ENCODE results near the gene CSN3.
"Not testable (repeated sequence)": the region's sequence is repeated elsewhere in the genome, so short reads cannot be mapped to it uniquely, and the experiment has no call there.

The CSN3 gene, protein sequence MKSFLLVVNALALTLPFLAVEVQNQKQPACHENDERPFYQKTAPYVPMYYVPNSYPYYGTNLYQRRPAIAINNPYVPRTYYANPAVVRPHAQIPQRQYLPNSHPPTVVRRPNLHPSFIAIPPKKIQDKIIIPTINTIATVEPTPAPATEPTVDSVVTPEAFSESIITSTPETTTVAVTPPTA

DNA sequence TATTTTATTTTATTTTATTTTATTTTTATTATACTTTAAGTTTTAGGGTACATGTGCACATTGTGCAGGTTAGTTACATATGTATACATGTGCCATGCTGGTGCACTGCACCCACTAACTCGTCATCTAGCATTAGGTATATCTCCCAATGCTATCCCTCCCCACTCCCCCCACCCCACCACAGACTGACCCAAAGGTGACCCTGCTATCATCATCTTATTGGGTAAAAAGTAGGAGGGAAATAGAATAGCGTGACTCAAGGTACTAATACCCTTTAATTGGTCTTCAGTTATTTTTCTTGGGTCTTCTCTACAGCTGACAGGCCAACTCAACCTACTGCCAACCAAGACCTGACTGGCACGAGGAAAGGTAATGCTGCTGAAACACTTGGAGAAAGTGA is at the start of gene CSN3:
Gene CSN3 (plus strand): TSS at position 301 of the 400 bp plus-strand sequence. CDS start 2,223 bp downstream, outside the sequence.
- DNase-seq (ENCODE audit: low read depth): not testable (repeated sequence)

DNA sequence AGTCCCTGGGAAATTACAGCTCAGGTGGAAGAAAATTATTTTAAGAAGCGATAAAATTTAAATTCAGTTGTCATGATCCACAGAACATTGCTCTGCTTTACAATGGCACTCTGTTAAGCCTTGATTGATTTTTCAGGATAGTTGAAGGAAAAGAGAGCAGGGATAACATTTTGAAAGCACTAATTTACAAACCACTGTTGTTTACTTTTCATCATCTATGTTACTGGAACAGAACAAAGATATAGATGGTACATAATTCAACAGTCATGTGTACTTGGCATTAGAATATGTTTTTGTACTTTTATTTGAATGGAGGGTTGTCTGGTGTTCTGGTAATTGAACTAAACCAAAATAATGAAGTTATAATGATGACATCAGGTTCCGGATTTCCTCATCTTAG is 49.5 kb upstream of the CSN3 start:
- no peak for DNase-seq (ENCODE audit: low read depth)

DNA sequence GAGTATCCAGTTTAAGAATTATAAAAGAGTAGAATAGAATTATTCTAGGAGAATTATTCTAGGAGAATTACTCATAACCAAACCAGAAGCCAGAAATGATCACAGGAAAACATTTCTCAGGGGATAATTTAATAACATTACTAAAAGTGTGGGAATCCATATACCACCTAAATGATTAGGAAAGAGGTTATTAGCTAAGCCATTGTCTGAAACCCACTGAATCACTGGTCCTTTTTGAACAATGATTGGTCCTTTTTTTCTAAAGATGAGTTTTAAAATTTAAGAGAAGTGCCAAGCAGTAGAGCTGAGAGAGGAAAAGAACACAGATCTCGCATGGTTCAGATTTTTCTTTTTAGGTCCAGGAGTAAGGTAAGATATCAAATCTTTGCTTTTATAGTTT is 47.0 kb upstream of the CSN3 start, which contains the start of gene ODAM:
Gene ODAM (plus strand): TSS at position 301 of the 400 bp plus-strand sequence. CDS start 819 bp downstream, outside the sequence.
- DNase-seq (ENCODE audit: low read depth): no peak

DNA sequence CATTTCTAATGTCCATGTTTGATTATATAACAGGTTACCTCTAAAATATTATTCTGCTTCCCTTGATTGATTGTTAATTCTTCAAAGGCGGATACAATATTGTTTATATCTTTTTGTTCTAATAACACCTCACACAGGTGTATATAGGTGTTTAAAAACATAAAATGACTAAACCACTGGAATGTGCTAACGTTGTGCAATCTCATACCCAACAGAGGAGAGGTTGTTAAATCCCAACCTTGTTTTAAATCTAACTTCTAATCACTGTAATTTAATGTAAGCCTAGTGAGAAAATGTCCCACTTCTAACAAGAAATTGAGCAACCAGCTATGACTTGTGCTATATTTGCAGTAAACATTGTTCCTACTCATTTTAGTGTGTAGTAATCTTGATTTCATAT is 45.5 kb upstream of the CSN3 start:
- no peak for DNase-seq (ENCODE audit: low read depth)

DNA sequence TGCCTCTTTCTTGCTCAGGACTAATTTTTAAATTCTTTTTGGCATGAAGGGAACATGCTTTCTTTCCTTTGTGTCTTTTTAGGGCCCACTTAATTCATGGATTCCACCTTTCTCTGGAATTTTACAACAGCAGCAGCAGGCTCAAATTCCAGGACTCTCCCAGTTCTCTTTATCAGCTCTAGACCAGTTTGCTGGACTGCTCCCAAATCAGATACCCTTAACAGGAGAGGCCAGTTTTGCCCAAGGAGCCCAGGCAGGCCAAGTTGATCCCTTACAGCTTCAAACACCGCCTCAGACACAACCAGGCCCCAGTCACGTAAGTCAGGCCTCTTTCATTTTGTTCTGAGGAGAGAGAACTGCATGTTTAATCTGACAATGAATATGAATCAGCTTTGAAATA is 44.6 kb upstream of the CSN3 start:
- DNase-seq (ENCODE audit: low read depth): no peak

DNA sequence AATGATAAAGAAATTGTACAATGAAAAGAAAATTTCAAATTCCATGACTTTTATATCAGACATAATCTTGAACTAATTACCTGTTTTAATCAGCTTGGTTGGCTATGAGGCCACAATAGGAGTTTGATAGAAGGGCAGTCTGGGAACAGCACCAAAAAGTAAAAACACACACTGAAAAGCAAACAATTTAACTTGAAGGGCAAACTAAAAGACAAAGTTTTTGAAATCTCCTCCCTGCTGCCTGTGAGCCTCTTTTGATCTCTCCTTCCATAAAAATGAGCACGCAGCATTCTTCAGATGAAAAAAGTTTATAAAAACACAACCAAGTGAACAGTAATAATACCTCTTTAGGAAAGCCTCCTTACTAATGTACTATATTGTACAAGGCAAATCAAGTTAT is 38.8 kb upstream of the CSN3 start:
- DNase-seq (ENCODE audit: low read depth): no peak

DNA sequence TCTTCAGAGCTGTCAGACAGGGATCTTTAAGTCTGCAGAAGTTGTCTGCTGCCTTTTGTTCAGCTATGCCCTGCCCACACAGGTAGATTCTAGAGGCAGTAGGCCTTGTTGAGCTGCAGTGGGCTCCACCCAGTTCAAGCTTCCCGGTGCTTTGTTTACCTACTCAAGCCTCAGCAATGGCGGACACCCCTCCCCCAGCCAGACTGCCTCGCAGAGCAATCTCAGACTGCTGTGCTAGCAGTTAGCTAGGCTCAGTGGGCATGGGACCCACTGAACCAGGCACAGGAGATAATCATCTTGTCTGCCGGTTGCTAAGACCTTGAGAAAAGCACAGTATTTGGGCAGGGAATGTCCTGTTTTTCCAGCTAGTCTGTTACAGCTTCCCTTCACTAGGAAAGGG is 29.6 kb upstream of the CSN3 start:
- not testable (repeated sequence) for DNase-seq (ENCODE audit: low read depth)

DNA sequence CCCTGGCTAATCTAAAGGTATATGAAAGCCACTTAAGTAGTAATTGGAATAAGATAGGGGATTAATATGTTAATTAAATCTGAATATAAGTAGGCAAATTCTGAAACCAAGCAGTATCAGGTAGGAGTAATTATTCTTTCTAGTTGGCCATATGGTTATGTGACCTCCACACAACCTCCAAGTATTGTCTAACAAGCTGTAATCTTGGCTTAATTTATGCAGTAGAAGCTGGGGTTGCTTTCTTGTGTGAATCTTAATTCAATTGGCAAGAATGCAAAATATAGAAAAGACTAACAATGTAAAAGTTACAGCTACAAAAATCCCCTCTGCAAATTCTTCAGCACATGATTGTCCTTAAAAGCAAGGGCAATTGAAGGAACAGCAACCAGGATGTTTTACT is 26.3 kb upstream of the CSN3 start:
- DNase-seq (ENCODE audit: low read depth): not testable (repeated sequence)

DNA sequence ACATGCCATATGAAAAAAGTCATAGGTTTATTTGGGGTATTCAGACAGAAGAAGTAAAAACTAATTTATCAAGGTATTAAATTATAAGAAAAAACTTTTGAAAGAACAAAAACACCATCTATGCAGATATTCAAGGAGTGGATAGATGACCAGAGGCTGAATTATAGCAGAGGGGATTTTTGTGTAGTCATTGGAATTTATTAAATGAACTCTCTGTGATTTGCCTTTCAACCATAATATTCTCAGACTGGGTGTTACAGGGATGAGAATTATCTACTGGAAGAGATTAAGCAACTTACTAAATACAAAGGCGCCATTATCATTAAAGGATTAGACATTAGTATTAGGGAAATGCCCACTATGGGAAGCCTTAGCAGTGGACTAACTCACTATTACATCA is 25.8 kb upstream of the CSN3 start:
- not testable (repeated sequence) for DNase-seq (ENCODE audit: low read depth)

DNA sequence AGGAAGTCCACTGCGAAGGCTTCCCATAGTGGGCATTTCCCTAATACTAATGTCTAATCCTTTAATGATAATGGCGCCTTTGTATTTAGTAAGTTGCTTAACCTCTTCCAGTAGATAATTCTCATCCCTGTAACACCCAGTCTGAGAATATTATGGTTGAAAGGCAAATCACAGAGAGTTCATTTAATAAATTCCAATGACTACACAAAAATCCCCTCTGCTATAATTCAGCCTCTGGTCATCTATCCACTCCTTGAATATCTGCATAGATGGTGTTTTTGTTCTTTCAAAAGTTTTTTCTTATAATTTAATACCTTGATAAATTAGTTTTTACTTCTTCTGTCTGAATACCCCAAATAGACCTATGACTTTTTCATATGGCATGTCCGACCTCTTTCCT is 21.0 kb upstream of the CSN3 start:
- not testable (repeated sequence) for DNase-seq (ENCODE audit: low read depth)

DNA sequence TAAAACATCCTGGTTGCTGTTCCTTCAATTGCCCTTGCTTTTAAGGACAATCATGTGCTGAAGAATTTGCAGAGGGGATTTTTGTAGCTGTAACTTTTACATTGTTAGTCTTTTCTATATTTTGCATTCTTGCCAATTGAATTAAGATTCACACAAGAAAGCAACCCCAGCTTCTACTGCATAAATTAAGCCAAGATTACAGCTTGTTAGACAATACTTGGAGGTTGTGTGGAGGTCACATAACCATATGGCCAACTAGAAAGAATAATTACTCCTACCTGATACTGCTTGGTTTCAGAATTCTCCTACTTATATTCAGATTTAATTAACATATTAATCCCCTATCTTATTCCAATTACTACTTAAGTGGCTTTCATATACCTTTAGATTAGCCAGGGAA is 20.6 kb upstream of the CSN3 start:
- DNase-seq (ENCODE audit: low read depth): not testable (repeated sequence)

DNA sequence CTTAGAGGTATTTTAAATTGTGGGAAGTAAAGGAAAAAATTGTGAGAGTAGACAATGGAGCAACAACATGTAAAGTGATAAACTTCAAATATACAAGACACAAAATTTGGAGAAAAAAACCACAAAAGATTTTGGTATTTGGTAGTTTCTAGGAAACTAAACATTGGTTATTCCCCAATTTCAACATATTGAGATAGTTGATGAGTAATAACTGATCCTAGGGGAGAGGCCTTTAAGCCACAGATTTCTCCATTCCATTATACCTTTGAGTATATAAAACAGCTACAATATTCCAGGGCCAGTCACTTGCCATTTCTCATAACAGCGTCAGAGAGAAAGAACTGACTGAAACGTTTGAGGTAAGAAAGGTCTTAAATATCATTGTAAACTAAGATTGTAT is 16.6 kb upstream of the CSN3 start, which contains the start of gene FDCSP:
Gene FDCSP (plus strand): TSS at position 301 of the 400 bp plus-strand sequence. CDS start 5,071 bp downstream, outside the sequence.
- no peak for DNase-seq (ENCODE audit: low read depth)

DNA sequence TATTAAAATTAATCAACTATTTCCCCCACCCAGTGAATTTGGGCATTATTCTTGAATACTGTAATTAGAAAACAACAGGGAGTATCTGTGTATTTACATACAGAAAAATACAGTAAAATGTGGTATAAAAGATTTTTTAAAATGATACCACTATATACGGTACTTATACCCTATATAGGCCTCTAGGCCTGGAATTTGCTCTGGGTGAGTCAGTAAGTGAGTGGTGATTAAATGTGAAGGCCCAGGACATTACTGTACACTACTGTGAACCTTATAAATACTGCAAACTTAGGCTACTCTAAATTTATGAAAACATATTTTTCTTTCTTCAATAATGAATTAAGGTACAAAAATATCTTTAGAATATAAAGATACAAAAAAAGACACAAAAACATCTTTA is 6.3 kb upstream of the CSN3 start:
- DNase-seq (ENCODE audit: low read depth): no peak

DNA sequence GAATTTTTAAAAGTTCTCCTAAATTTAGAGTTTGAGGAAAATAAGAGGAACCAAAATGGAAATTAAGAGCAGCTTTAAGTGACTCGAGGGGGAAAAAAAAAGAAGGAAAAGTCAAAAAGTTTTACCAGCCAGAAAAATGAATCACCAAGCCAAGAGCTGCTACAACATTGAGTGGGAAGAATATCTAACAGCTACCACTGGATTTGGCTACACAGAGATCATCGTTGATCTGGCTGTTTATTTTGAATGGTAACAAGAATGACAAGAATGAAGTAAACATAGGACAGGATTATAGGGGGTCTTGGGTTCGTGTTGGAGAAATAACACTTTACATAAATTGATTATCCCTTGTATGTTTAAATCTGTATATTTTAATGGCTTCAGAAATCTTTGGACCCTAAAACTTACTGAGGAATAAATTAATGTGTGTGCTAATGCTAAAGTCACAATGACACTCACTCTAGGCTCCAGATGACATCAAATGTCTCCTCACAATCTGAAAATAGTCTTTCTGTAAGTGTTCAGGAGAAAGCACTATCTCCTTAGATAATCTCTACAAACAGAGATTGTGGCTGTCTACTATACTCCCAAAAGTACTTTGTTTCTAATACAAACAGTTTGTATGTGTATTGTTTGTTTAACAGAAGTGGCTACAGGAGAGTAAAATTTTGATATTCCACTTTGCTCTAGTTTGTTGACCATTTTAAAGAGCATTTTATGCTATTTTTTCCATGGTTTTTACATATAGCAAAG is 3.1 kb upstream of the CSN3 start:
- no peak for DNase-seq (ENCODE audit: low read depth)

DNA sequence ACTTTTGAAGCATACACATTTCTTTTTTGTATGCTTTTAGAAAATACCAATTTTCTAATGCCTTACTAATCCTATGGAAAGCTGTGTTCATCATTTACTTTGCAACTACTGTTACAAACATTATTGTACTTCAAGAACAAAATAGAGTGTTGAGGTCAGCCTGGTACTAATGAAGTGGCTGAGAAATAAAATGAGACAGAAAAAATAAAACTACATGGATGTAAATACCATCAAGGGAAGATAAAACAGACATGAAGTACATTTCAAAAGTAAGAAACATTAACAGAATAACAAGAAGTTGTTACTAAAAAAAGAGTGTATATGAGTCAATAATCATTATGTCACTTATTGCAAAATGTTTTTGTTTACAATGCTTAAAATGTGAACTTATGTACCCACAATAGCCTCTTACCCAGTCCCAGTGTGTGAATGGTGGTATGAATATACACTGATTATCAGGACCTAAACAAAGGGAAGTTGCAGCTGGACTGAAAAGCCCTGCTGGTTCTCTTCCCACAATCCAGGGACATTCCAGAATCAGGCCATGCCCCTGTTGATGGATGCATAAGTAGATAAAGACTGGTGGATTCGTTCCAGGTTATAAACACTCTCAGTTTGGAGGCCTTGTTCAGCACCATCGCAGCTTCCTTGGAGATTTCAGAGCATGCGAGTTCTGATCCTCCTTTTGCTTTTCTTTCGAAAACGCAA is 2.4 kb upstream of the CSN3 start:
- DNase-seq (ENCODE audit: low read depth): no peak

DNA sequence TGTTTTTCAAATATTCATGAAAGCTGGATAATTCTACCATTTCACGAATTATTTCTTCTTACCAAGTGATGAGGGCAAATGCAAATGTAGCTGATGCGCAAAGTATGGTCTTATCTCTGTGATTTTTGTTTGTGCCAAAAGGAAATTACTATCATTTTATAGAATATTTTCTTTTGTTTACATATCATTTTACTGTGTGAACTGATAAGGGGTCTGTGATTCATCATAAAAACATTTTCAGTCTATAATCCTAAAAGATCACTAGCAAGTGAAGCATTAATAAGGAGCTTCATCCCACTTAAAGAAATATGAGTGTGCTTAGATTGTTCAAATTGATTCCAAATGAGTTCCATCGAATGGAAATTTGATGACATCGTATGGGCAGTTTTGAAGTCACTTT is 694 bp downstream of the CSN3 start:
- DNase-seq (ENCODE audit: low read depth): no peak

DNA sequence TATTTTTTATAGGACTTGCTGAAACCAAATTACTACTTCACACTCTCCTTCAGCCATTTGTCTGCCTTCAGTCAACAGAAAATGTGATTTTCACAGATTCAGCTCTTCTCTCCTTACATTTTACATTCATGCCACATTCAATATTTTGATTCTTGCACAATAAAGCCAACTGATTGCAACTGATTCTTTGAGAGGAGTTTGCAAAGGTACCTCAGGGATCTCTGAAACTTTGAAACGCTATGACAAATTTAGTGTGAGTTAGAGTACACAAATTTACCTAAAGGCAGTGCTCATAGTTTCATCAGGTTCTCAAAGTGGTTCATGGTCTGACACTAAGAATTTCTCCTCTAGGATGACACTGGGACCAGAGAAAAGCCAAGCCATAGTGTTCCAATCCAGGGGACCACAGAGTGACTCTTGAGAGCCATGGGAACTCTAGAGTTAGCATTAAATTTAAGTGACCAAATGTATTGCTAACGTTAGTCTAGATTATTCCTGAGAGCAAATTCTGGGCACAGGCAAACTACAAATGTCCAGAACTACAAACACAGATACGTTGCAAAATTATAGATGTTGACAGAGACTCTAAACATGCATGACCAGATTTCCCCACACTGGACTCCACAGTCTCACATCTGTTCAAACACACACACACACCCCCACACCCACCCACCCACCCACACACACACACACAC is 9.0 kb downstream of the CSN3 start:
- DNase-seq (ENCODE audit: low read depth): no peak

DNA sequence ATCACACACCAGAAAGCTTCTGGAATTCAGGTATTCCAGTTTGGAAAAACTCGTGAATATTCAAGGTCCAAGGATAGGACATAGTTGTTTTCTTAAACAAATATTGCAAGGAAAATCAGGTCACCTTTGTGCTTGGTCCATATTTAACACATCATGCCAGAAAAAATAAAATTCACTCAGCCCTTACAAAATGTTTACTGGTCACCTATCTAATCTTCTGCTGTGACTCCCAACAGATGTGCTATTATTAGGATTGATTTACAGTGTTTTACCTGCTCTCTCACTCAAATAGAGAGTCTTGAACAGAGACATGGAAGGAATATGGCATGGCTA is 9.5 kb downstream of the CSN3 start:
- no peak for DNase-seq (ENCODE audit: low read depth)

DNA sequence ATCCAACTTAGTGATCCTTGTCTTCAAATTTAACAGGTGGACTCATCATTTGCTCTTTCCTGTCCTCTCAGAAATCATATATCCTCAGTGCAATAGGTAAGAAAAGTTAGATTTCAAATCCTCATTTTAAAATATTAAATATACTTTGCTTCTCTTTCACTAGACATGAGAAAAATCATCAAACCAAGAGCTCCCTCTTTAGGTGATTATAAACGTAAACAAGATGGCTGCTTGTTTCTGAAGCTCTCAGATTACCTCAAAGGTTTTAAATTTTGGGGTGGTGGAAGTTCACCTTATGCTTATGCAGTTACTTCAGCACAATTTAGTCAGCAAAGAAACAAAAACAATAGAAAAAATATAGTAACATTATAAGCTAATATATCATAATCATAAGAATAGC is 27.3 kb downstream of the CSN3 start:
- DNase-seq (ENCODE audit: low read depth): no peak

DNA sequence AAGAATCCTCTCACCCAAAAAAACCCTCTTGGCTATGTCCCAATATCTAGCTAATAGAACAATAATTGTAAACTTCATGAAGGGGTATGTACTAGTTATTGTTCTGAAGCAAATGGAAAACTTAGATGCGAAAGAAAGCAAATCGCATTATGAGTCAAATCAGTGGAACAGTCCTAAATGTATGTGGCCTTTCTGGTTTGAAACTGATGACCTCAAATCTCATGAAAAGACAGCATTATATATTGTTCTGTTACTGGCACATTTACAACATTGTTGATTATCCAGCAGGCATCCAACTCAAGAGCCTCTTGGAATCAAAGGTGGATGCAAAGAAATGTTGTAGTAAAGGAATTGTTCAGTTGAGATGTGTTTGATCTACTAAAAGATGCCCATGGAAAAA is 34.7 kb downstream of the CSN3 start:
- no peak for DNase-seq (ENCODE audit: low read depth)

DNA sequence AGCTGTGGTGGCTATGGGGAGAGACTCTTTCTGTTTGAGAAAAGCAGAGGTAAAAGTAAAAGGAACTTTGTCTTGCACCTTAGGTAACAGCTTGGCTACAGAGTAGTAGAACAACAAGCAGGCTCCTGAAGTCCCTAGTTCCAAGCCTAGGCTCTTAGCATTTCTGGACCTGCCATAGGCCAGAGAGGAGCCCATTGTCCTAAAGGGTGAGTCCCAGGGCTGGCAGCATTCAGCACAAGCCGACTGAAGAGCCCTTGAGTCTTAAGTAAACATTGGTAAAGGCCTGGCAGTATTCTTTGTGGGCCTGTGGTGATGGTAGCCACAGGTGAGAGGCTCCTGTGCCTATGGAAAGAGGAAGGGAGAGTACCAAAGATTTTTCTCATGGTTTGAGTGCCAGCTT is 38.2 kb downstream of the CSN3 start:
- no peak for DNase-seq (ENCODE audit: low read depth)

DNA sequence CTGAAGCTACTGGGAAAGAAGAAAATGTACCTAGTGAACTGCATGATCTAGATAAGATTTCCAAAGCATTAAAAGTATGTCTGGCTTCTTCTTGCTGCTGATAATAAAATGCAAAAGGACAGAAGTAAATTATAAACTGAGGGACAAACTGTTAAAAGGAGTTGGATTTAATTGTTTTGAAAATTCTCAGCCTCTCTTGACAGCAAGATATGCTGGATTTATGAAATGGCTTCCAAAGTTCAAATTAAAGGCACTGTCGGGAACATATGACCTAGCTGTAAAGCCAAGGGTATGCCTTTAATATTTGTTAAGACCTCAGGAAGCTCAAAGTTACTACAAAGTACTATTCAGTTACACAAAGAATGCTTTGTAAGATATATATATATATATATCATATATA is 46.3 kb downstream of the CSN3 start:
- DNase-seq (ENCODE audit: low read depth): no peak

DNA sequence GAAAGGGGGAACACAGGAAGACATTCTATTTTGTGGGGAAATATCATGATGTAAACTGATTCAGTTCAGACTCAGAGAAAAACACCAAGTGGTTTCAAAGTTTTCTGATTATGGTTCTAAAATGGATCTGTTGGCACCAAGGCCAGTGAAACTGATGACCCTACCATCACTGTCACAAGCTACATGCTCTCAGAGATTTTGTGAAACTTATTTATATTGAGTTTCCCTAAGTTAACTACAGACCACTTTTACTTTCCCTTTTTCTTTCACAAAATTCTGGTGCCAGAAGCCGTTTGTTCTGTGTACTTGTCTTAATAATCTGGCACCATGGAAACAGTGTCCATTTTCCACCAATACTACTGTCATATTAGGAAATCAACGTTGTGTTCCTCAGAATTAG is 48.9 kb downstream of the CSN3 start:
- no peak for DNase-seq (ENCODE audit: low read depth)

All from stimulated activated CD8-positive, alpha-beta memory T cell treated with anti-CD3 and anti-CD28 coated beads, Interleukin-12 subunit alpha, Interleukin-12 subunit beta, amount 100 ng/mL, for 4 hours (primary cell).